GM21367 (cell line): ENCODE results near the gene TRIM49.
"Not testable (repeated sequence)": the region's sequence is repeated elsewhere in the genome, so short reads cannot be mapped to it uniquely, and the experiment has no call there.

Experiments
- ATAC-seq: cut with Tn5 transposase; IDR thresholded peaks from one replicate; pipeline ENCODE4 v1.9.1; 2021; ENCODE audit not compliant: unreplicated experiment

TRIM49 gene, protein sequence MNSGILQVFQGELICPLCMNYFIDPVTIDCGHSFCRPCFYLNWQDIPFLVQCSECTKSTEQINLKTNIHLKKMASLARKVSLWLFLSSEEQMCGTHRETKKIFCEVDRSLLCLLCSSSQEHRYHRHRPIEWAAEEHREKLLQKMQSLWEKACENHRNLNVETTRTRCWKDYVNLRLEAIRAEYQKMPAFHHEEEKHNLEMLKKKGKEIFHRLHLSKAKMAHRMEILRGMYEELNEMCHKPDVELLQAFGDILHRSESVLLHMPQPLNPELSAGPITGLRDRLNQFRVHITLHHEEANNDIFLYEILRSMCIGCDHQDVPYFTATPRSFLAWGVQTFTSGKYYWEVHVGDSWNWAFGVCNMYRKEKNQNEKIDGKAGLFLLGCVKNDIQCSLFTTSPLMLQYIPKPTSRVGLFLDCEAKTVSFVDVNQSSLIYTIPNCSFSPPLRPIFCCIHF

DNA sequence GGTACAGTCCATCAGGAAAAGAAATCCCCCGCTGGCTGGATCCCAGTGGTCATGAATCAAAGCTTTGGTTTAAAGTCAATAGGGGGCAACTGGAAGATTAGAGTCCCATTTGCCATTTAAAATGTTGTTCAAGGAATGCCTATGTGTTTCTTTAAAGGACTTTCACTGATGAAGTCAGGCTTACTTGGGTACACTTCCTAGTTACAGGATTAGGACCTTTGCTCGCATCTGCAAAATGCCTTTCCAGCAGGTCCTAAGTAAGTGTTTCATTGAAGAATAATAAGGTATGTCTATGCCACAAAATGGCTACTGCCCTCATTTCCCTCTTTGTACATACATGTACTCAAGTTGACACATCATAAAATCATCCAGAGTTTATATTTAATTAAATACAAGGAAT is at the start of gene TRIM49:
TRIM49 (minus strand) TSS at position 101 of the 400 bp plus-strand sequence. CDS start 4,106 bp downstream, outside the sequence.
- not testable (repeated sequence) for ATAC-seq

DNA sequence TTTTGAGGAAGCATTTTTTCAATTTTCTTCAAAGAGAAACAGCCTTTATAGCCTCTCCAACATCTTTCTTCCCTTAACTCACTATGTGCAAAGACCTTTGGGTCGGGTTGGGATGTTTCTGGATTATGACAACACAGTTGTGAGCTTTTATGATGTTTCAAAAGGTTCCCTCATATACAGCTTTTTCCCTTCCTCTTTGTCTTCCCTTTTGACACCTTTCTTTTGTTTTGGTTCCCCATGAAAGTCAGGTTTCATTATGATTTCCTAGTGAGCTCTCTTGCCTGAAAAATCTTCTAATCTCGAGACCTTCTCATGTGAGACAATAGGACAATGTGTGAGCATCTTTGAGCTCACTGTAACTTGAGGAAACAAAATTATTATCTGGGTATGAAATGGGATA is 18.3 kb upstream of the TRIM49 start:
- not testable (repeated sequence) for ATAC-seq

DNA sequence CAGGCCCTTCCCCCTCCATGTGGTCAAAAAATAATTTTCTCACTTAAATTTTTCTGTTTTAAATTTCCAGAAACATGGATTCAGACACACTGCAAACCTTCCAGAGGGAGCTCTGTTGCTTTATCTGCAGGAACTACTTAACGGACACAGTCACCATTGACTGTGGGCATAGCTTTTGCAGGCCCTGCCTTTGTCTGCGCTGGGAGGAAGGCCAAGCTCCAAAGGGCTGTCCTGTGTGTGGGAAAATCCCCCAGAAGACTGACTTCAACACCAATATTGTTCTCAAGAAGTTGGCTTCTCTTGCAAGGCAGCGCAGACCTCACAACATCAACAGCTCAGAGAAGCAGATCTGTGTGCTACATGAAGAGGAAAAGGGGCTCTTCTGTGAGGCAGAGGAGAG is 11.6 kb upstream of the TRIM49 start:
- ATAC-seq: not testable (repeated sequence)

DNA sequence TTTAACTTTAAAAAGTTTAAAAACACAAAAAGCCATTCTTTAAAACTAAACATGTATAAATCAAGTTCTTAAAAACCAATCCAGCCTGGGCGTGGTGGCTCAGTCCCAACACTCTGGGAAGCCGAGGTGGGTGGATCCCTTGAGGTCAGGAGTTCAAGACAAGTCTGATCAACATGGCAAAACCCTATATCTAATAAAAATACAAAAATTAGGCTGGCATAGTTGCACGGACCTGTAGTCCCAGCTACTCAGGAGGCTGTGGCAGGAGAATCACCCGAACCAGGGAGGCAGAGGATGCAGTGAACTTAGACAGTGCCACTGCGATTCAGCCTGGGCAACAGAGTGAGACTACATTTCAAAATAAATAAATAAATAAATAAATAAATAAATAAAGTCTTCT is 5.2 kb upstream of the TRIM49 start:
- ATAC-seq: not testable (repeated sequence)

DNA sequence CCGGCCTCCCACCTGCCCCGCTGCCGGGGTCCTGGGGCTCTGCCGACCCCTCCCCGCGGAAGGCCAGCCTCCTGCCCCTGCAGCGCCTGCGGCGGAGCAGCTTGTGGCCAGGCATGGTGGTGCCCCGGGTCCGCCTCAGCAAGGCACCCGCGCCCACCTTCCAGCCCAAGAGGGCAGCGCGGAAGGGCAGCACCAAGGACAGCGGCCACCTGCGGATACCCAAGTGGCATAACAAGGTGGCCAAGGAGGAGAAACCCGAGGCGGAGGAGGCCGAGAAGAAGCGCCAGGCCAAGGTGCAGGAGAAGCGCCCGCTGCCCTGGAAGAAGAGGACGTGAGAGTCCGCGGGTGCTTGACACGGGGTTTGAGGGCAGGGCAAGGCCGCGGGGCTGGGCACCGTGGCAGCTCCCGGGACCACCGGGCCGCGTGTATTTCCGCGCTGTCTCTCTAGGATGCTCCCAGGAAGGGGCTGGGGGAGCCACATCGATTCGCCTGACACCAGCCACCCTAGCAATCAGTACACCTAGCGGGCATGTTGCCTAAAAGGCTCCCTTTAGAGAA is 20.8 kb downstream of the TRIM49 start:
- not testable (repeated sequence) for ATAC-seq

DNA sequence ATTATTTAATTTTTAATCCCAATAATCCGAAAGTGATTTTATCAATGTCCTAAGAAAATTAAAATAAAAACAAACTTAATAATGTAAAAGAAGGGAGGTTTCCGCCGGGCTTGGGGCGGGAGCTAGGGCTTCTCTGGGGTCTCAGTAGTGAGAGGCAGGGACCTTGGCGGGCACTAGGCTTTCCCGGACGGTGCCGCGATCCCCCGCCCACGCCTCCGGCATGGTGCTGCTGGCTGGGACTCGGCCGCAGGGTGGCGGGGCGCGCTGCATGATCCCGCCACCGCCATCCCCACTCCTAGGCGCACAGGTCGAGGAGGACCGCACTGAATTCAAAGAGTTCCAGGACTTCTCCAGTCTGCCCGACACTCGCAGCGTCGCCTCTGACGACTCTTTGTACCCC is 22.6 kb downstream of the TRIM49 start:
- not testable (repeated sequence) for ATAC-seq

DNA sequence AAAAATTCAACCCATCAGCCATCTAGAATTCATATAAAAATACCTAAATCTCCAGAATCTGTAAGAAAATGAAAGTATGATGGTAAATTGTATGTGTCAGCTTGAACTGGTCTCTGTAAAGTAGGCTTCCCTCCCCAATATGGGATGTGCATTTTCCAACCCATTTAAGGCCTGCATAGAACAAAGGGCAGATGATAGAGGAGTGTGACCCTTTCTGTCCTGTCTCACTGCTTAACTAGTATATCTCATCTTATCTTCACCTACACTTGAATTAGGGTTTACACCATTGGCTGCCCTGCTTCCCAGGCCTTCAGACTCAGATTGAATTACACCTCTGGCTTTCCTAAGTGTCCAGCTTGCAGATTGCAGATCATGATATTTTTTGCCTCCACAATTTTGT is 57.6 kb downstream of the TRIM49 start:
- not testable (repeated sequence) for ATAC-seq
